Keratinocyte (primary cell): Measurements from ENCODE around the gene TENT5A.

Source experiments
- EZH2 ChIP-seq: IDR thresholded peaks from one replicate; pipeline ENCODE4 v1.6.1; 2012; ENCODE audit warnings: inconsistent platforms, mild to moderate bottlenecking, low read length, moderate library complexity
- TF ChIP-seq, protein P1 (sequence below), 3 experiments: IDR thresholded peaks in 1 of 3; conservative IDR thresholded peaks in 1 of 3; optimal IDR thresholded peaks in 1 of 3; 2 replicates in 2 of 3; 3 replicates in 1 of 3; pipeline versions ENCODE3 to v1.5.1; 2011; ENCODE audit warnings: low read length in 3 of 3, mild to moderate bottlenecking in 3 of 3, moderate library complexity in 2 of 3, control low read depth in 1 of 3, inconsistent platforms in 1 of 3; ENCODE audit not compliant: insufficient read depth in 2 of 3; ENCODE audit errors: extremely low read depth in 1 of 3

DNA sequence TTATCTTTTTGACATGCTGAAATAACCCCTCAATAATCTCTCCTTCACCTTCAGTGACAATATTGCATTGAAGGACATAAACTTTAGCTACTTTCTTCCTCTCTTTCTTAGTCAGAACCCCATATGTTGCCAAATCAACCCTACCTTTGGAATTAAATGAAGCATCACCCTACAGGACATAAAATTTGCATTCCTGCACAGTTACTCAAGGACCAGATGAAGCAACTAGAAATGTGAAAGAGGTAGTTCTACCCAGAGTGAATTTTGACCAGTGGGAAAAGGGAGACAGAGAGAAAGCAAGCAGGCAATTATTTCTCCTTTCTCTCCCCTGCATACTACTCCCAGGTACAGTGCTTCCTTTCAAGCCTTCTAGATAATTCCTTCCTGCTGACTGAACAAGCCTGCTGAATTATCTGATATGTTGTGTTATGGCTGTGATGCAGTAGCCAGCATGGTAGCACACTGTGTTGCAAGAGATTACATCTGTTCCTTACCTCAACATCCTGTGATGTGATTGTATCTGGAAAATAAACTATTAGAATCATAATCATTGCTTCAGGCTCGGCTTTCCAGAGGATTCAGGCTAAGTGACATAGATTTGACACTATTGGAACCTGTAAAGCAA is 16.6 kb downstream of the TENT5A start:
- TF ChIP-seq, protein P1, sequence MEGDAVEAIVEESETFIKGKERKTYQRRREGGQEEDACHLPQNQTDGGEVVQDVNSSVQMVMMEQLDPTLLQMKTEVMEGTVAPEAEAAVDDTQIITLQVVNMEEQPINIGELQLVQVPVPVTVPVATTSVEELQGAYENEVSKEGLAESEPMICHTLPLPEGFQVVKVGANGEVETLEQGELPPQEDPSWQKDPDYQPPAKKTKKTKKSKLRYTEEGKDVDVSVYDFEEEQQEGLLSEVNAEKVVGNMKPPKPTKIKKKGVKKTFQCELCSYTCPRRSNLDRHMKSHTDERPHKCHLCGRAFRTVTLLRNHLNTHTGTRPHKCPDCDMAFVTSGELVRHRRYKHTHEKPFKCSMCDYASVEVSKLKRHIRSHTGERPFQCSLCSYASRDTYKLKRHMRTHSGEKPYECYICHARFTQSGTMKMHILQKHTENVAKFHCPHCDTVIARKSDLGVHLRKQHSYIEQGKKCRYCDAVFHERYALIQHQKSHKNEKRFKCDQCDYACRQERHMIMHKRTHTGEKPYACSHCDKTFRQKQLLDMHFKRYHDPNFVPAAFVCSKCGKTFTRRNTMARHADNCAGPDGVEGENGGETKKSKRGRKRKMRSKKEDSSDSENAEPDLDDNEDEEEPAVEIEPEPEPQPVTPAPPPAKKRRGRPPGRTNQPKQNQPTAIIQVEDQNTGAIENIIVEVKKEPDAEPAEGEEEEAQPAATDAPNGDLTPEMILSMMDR (optimal IDR thresholded peaks at IDR 0.05 in 1 of 3, IDR thresholded peaks at IDR 0.05 in 1 of 3, conservative IDR thresholded peaks at IDR 0.05 in 1 of 3; ENCODE audit: extremely low read depth in 1 of 3, insufficient read depth in 2 of 3, low read length in 3 of 3) = no peak
- TF ChIP-seq EZH2 = no peak
